Neural cell (in vitro differentiated cells): Measurements from ENCODE around the gene FBRSL1. TPM values are rescaled to one million over a fixed set of nuclear protein-coding genes. Genes with fewer than 3 reads are reported as not detected.

Source experiments
- H2AFZ ChIP-seq: fragments of 200-600, 300-800 bp; sonication (generic), shearing (Covaris generic); 2 replicates; pipeline ENCODE4 v1.6.0; 2014; ENCODE audit warnings: low read depth, mild to moderate bottlenecking, antibody characterized with exemption, low read length, moderate library complexity
- H3F3A ChIP-seq: fragments of 200-600 bp; shearing (Covaris generic); 2 replicates; pipeline ENCODE4 v1.6.1; 2016; ENCODE audit warnings: mild to moderate bottlenecking, moderate library complexity, mixed read lengths, antibody characterized with exemption, low read length; ENCODE audit not compliant: insufficient read depth, poor library complexity, severe bottlenecking
- H3K27ac ChIP-seq: fragments of 200-600, 300-800 bp; sonication (generic), shearing (Covaris generic); 2 replicates; pipeline ENCODE4 v1.5.1; 2014; ENCODE audit warnings: mild to moderate bottlenecking, low read length, moderate library complexity
- H3K27me3 ChIP-seq: fragments of 300-800, 200-600 bp; sonication (generic), shearing (Covaris generic); 2 replicates; pipeline ENCODE4 v1.6.0; 2014; ENCODE audit warnings: mild to moderate bottlenecking, low read depth, low read length, moderate library complexity; ENCODE audit not compliant: insufficient read depth
- H3K36me3 ChIP-seq: fragments of 300-800, 200-600 bp; sonication (generic), shearing (Covaris generic); 2 replicates; pipeline ENCODE4 v1.5.1; 2014; ENCODE audit warnings: mild to moderate bottlenecking, antibody characterized with exemption, low read length, moderate library complexity; ENCODE audit not compliant: insufficient read depth
- H3K4me2 ChIP-seq: fragments of 300-800, 200-600 bp; sonication (generic), shearing (Covaris generic); 2 replicates; pipeline ENCODE4 v1.6.0; 2014; ENCODE audit warnings: mild to moderate bottlenecking, low read length
- H3K4me3 ChIP-seq: fragments of 300-800, 200-600 bp; sonication (generic), shearing (Covaris generic); 2 replicates; pipeline ENCODE4 v1.5.1; 2014; ENCODE audit warnings: mild to moderate bottlenecking, low read length, moderate library complexity
- H3K79me2 ChIP-seq: fragments of 200-600 bp; shearing (Covaris generic); replicated peaks from 2 replicates; pipeline ENCODE4 v1.6.0; 2014; ENCODE audit warnings: mild to moderate bottlenecking, low read length, moderate library complexity; ENCODE audit not compliant: insufficient read depth
- H3K9ac ChIP-seq: fragments of 300-800, 200-600 bp; sonication (generic), shearing (Covaris generic); 2 replicates; pipeline ENCODE4 v1.6.1; 2016; ENCODE audit warnings: mild to moderate bottlenecking, low read length, mixed read lengths
- H3K9me2 ChIP-seq: fragments of 200-600 bp; shearing (Covaris generic); 2 replicates; pipeline ENCODE4 v1.6.1; 2016; ENCODE audit warnings: mild to moderate bottlenecking, low read length, mixed read lengths; ENCODE audit not compliant: insufficient read depth
- H3K9me3 ChIP-seq: fragments of 200-600, 300-800 bp; sonication (generic), shearing (Covaris generic); 2 replicates; pipeline ENCODE4 v1.6.1; 2016; ENCODE audit warnings: mild to moderate bottlenecking, mixed run types, low read length, moderate library complexity, mixed read lengths
- H4K20me1 ChIP-seq: fragments of 200-600 bp; shearing (Covaris generic); 2 replicates; pipeline ENCODE4 v1.6.1; 2016; ENCODE audit warnings: mild to moderate bottlenecking, mixed run types; ENCODE audit not compliant: insufficient read depth
- CTCF ChIP-seq: fragments of 450-650 bp; IDR thresholded peaks from 2 replicates; pipeline ENCODE4 v1.5.1; 2014; ENCODE audit warnings: antibody characterized with exemption, mild to moderate bottlenecking, moderate library complexity; ENCODE audit not compliant: poor library complexity, severe bottlenecking
- EP300 ChIP-seq: fragments of 450-650 bp; conservative IDR thresholded peaks from 2 replicates; pipeline ENCODE4 v1.6.1; 2014; ENCODE audit warnings: antibody characterized with exemption, mild to moderate bottlenecking, moderate library complexity; ENCODE audit not compliant: poor library complexity, severe bottlenecking
- EZH2 ChIP-seq: fragments of 200-600, 300-800 bp; shearing (Covaris generic), sonication (generic); IDR thresholded peaks from 2 replicates; pipeline ENCODE4 v1.6.1; 2014; ENCODE audit warnings: antibody characterized with exemption, low read length, borderline replicate concordance, mild to moderate bottlenecking; ENCODE audit not compliant: insufficient read depth, poor library complexity, severe bottlenecking
- MXI1 ChIP-seq: fragments of 450-650 bp; conservative IDR thresholded peaks from 2 replicates; pipeline ENCODE4 v1.6.1; 2014; ENCODE audit warnings: antibody characterized with exemption, mild to moderate bottlenecking; ENCODE audit not compliant: poor library complexity, severe bottlenecking
- POLR2AphosphoS5 ChIP-seq: IDR thresholded peaks from 2 replicates; pipeline ENCODE4 v1.6.1; 2012
- RAD21 ChIP-seq: fragments of 450-650 bp; conservative IDR thresholded peaks from 2 replicates; pipeline ENCODE4 v1.6.1; 2014; ENCODE audit warnings: antibody characterized with exemption, mild to moderate bottlenecking, moderate library complexity
- REST ChIP-seq: IDR thresholded peaks from 2 replicates; pipeline ENCODE4 v1.6.1; 2012; ENCODE audit warnings: borderline replicate concordance
- SMC3 ChIP-seq: fragments of 450-650 bp; conservative IDR thresholded peaks from 2 replicates; pipeline ENCODE4 v1.6.1; 2014; ENCODE audit warnings: antibody characterized with exemption, mild to moderate bottlenecking, moderate library complexity; ENCODE audit not compliant: poor library complexity
- TAF1 ChIP-seq: IDR thresholded peaks from 2 replicates; pipeline ENCODE4 v1.6.1; 2012; ENCODE audit warnings: low read depth
- polyA plus RNA-seq: library from polyadenylated mRNA; depleted of rRNA; stranded (reverse); fragments of >200 nt; gene quantifications from 2 replicates; pipeline ENCODE4 v1.2.3, GENCODE V29; 2014

FBRSL1 gene
- polyA plus RNA-seq, 1 donor from 2014 or later = 11.9 TPM

- H3K27me3 ChIP-seq = no peaks in the 10 kb centered on the region
- no peak overlapping the region for H3K4me2 ChIP-seq
- H3K9me3 ChIP-seq = no peaks in the 10 kb centered on the region
- H2AFZ ChIP-seq = no peak overlapping the region
- H3K36me3 ChIP-seq = no peaks in the 10 kb centered on the region
- TF ChIP-seq REST = no peak
- TF ChIP-seq TAF1 = no peak
- TF ChIP-seq RAD21 = no peak
- no peak for TF ChIP-seq EZH2
- TF ChIP-seq POLR2AphosphoS5 = no peak
- TF ChIP-seq EP300 = no peak
- TF ChIP-seq MXI1 = no peak
- TF ChIP-seq SMC3 = no peak
- TF ChIP-seq CTCF = no peak
- no peak overlapping the region for H3K4me3 ChIP-seq
- no peaks in the 10 kb centered on the region for H3K9me2 ChIP-seq
- peaks cover 5% of the 10 kb centered on the region for H3F3A ChIP-seq
- H3K79me2 ChIP-seq = no peaks in the 10 kb centered on the region
- H3K9ac ChIP-seq = no peak overlapping the region
- no peak overlapping the region for H3K27ac ChIP-seq
- no peaks in the 10 kb centered on the region for H4K20me1 ChIP-seq
These were observed 49.2 kb downstream of the FBRSL1 start for GRCh38 chr12:132539016-132539773.

- H3K27ac ChIP-seq = no peak overlapping the region
- no peaks in the 10 kb centered on the region for H3K9me3 ChIP-seq
- no peaks in the 10 kb centered on the region for H3K36me3 ChIP-seq
- no peaks in the 10 kb centered on the region for H4K20me1 ChIP-seq
- H3K9ac ChIP-seq = no peak overlapping the region
- no peaks in the 10 kb centered on the region for H3K79me2 ChIP-seq
- no peak overlapping the region for H3K4me2 ChIP-seq
- H3K4me3 ChIP-seq = no peak overlapping the region
- no peaks in the 10 kb centered on the region for H3K9me2 ChIP-seq
- TF ChIP-seq MXI1 (no peak), EP300 (no peak), TAF1 (no peak), RAD21 (no peak), REST (no peak), SMC3 (no peak), CTCF (no peak), EZH2 (no peak), POLR2AphosphoS5 (no peak)
- no peaks in the 10 kb centered on the region for H3F3A ChIP-seq
- H3K27me3 ChIP-seq = no peaks in the 10 kb centered on the region
- H2AFZ ChIP-seq = no peak overlapping the region
These were observed 50.5 kb downstream of the FBRSL1 start for GRCh38 chr12:132540436-132540835.
